WTC11 (cell line): ENCODE data around the gene TFF1. TPM values are rescaled to one million over a fixed set of nuclear protein-coding genes. Genes with fewer than 3 reads are reported as not detected.

ENCODE experiments used
- ATAC-seq: fragments of 200-7000 bp; cut with Tn5 transposase; 2 replicates; pipeline ENCODE4 v1.10.0; 2021; ENCODE audit warnings: mild to moderate bottlenecking, moderate library complexity
- CTCF ChIA-PET: fragments of 300-600 bp; sonication (Branson Sonifier 250); formaldehyde crosslinking; loops from one replicate; lab custom pipeline; 2021; ENCODE audit warnings: antibody characterized with exemption; lab: Charles Lee
- POLR2A ChIA-PET: fragments of 350-600 bp; sonication (Branson Sonifier 250); formaldehyde crosslinking; loops from one replicate; lab custom pipeline; 2021; ENCODE audit warnings: antibody characterized with exemption; lab: Charles Lee
- DNase-seq: peaks from one replicate; pipeline ENCODE4 v3.0.0; 2021; ENCODE audit warnings: low spot score
- H3K27ac Mint-ChIP-seq: 2 replicates; pipeline ENCODE4 v1.8.0; 2021; ENCODE audit warnings: mixed read lengths
- H3K27me3 Mint-ChIP-seq: 2 replicates; pipeline ENCODE4 v1.8.0; 2021; ENCODE audit warnings: low read depth, mild to moderate bottlenecking, moderate library complexity, mixed read lengths
- H3K36me3 Mint-ChIP-seq: 2 replicates; pipeline ENCODE4 v1.8.0; 2021; ENCODE audit warnings: mixed read lengths
- H3K4me1 Mint-ChIP-seq: 2 replicates; pipeline ENCODE4 v1.8.0; 2022; ENCODE audit warnings: mixed read lengths
- H3K4me3 Mint-ChIP-seq: 2 replicates; pipeline ENCODE4 v1.8.0; 2021; ENCODE audit warnings: mild to moderate bottlenecking, moderate library complexity, mixed read lengths
- H3K9me3 Mint-ChIP-seq: 2 replicates; pipeline ENCODE4 v1.8.0; 2021; ENCODE audit warnings: mixed read lengths
- ATF1 ChIP-seq: sonication (generic); formaldehyde crosslinking; IDR thresholded peaks from 2 replicates; pipeline ENCODE4 v1.8.1; 2023; ENCODE audit warnings: mild to moderate bottlenecking, moderate library complexity, missing genetic modification reagents
- CBFB ChIP-seq: sonication (generic); formaldehyde crosslinking; IDR thresholded peaks from 2 replicates; pipeline ENCODE4 v1.8.1; 2022; ENCODE audit warnings: mild to moderate bottlenecking, low read depth, missing genetic modification reagents
- CDX4 ChIP-seq: fragments of 250-450 bp; sonication (Bioruptor Pico); IDR thresholded peaks from 2 replicates; pipeline ENCODE4 v1.9.0; 2021; ENCODE audit warnings: moderate library complexity, mild to moderate bottlenecking, inconsistent platforms, borderline replicate concordance
- CREM ChIP-seq: sonication (generic); formaldehyde crosslinking; IDR thresholded peaks from 2 replicates; pipeline ENCODE4 v1.8.1; 2022; ENCODE audit warnings: mild to moderate bottlenecking, missing genetic modification reagents, moderate library complexity
- E2F1 ChIP-seq: sonication (generic); formaldehyde crosslinking; IDR thresholded peaks from 2 replicates; pipeline ENCODE4 v1.8.0; 2022; ENCODE audit warnings: mild to moderate bottlenecking, missing genetic modification reagents
- E2F5 ChIP-seq: sonication (generic); formaldehyde crosslinking; IDR thresholded peaks from 2 replicates; pipeline ENCODE4 v1.8.1; 2022; ENCODE audit warnings: mild to moderate bottlenecking, moderate library complexity, missing genetic modification reagents
- FOXP1 ChIP-seq: sonication (generic); formaldehyde crosslinking; IDR thresholded peaks from 2 replicates; pipeline ENCODE4 v1.8.0; 2022; ENCODE audit warnings: missing genetic modification reagents, mild to moderate bottlenecking, moderate library complexity, borderline replicate concordance
- KAT7 ChIP-seq: sonication (generic); formaldehyde crosslinking; IDR thresholded peaks from 2 replicates; pipeline ENCODE4 v1.8.1; 2023; ENCODE audit warnings: missing genetic modification reagents, mild to moderate bottlenecking, borderline replicate concordance
- OVOL2 ChIP-seq: fragments of 250-450 bp; sonication (Bioruptor Pico); IDR thresholded peaks from 2 replicates; pipeline ENCODE4 v1.9.0; 2021; ENCODE audit warnings: mild to moderate bottlenecking, borderline replicate concordance
- PRDM15 ChIP-seq: sonication (generic); formaldehyde crosslinking; IDR thresholded peaks from 2 replicates; pipeline ENCODE4 v1.8.0; 2022; ENCODE audit warnings: missing genetic modification reagents
- PRRX2 ChIP-seq: fragments of 250-450 bp; sonication (Bioruptor Pico); IDR thresholded peaks from 2 replicates; pipeline ENCODE4 v1.8.0; 2021; ENCODE audit warnings: mild to moderate bottlenecking
- SMAD4 ChIP-seq: sonication (generic); formaldehyde crosslinking; IDR thresholded peaks from 2 replicates; pipeline ENCODE4 v1.8.0; 2022; ENCODE audit warnings: mild to moderate bottlenecking, missing genetic modification reagents
- SOX15 ChIP-seq: fragments of 250-450 bp; sonication (Bioruptor Pico); IDR thresholded peaks from 2 replicates; pipeline ENCODE4 v1.9.0; 2021; ENCODE audit warnings: mild to moderate bottlenecking
- STAT6 ChIP-seq: sonication (generic); formaldehyde crosslinking; conservative IDR thresholded peaks from 2 replicates; pipeline ENCODE4 v1.8.1; 2023; ENCODE audit warnings: mild to moderate bottlenecking, low read depth, missing genetic modification reagents, moderate library complexity
- TCF7 ChIP-seq: sonication (generic); formaldehyde crosslinking; IDR thresholded peaks from 2 replicates; pipeline ENCODE4 v1.8.0; 2022; ENCODE audit warnings: mild to moderate bottlenecking, low read depth, missing genetic modification reagents, moderate library complexity
- ZMAT4 ChIP-seq: fragments of 250-450 bp; sonication (Bioruptor Pico); IDR thresholded peaks from 2 replicates; pipeline ENCODE4 v1.9.0; 2021; ENCODE audit warnings: mild to moderate bottlenecking
- ZNF232 ChIP-seq: sonication (generic); formaldehyde crosslinking; IDR thresholded peaks from 2 replicates; pipeline ENCODE4 v1.8.0; 2022; ENCODE audit warnings: mild to moderate bottlenecking, missing genetic modification reagents
- ZNF423 ChIP-seq: fragments of 250-450 bp; sonication (Bioruptor Pico); IDR thresholded peaks from 2 replicates; pipeline ENCODE4 v2.1.2; 2022; ENCODE audit warnings: mild to moderate bottlenecking, moderate library complexity
- ZNF425 ChIP-seq: fragments of 250-450 bp; sonication (Bioruptor Pico); conservative IDR thresholded peaks from 2 replicates; pipeline ENCODE4 v1.9.0; 2021; ENCODE audit warnings: mild to moderate bottlenecking
- total RNA-seq: library from RNA; stranded (reverse); gene quantifications from 3 replicates; pipeline ENCODE4 v1.2.3, GENCODE V29; 2021

TFF1 gene
- total RNA-seq, 1 experiment from 2014 or later: 0.81 TPM

GRCh38 chr21:42375966-42376337, 9.6 kb upstream of the TFF1 start:
- Mint-ChIP-seq H3K4me1 (peaks cover 12% of the 10 kb centered on the region), H3K4me3 (no peak overlapping the region), H3K9me3 (no peaks in the 10 kb centered on the region)
- ATAC-seq: no peak
- TF ChIP-seq PRDM15 (CRISPR knock-in tag) (no peak), PRRX2 (CRISPR knock-in tag) (no peak), ZNF232 (no peak), FOXP1 (CRISPR knock-in tag) (no peak), KAT7 (CRISPR knock-in tag) (no peak), CDX4 (no peak), E2F5 (CRISPR knock-in tag) (no peak), STAT6 (CRISPR knock-in tag) (no peak), ATF1 (CRISPR knock-in tag) (no peak), ZNF423 (no peak), E2F1 (CRISPR knock-in tag) (no peak), CREM (no peak), ZMAT4 (no peak), SMAD4 (CRISPR knock-in tag) (no peak), ZNF425 (CRISPR knock-in tag) (no peak), SOX15 (CRISPR knock-in tag) (no peak), TCF7 (CRISPR knock-in tag) (no peak), OVOL2 (CRISPR knock-in tag) (no peak), CBFB (CRISPR knock-in tag) (no peak)
- TF ChIP-seq, all 79 proteins: peak for 0
- no peak overlapping the region for H3K27ac Mint-ChIP-seq
- ChIA-PET CTCF (interaction anchor here (1.0 to 1.2 kb wide), 3 partner anchors 9 to 91 kb away, joined by 3 to 6 read pairs (median 5); no protein-coding TSS in a partner anchor), POLR2A (no interaction called here)
- no peaks in the 10 kb centered on the region for H3K36me3 Mint-ChIP-seq
- H3K27me3 Mint-ChIP-seq: no peaks in the 10 kb centered on the region; the same call in 1 of the 2 replicates
- DNase-seq: no peak
